Measurements from ENCODE around the gene STK10. TPM values are rescaled to one million over a fixed set of nuclear protein-coding genes. Genes with fewer than 3 reads are reported as not detected.

Gene STK10
- total and polyA plus RNA-seq, 4 donors = 2.8 to 21.7 (median 7.7) TPM

GRCh38 chr5:172140120-172140519 lies 47.9 kb downstream of the STK10 start (continued):
- no peak for TF ChIP-seq REST (IDR thresholded peaks at IDR 0.05)
- TF ChIP-seq EGR1 (IDR thresholded peaks at IDR 0.05; ENCODE audit: low read depth in 2 of 2) = no peak
- no peak for TF ChIP-seq SP1 (IDR thresholded peaks at IDR 0.05)
- TF ChIP-seq NR2F2 (IDR thresholded peaks at IDR 0.05) = no peak
- no peak for TF ChIP-seq HNF4A (conservative IDR thresholded peaks at IDR 0.05)
- TF ChIP-seq MAX (IDR thresholded peaks at IDR 0.05) = no peak
- no peak for TF ChIP-seq RAD21 (IDR thresholded peaks at IDR 0.05)
- no peak for TF ChIP-seq ATF3 (IDR thresholded peaks at IDR 0.05)
- TF ChIP-seq YY1 (IDR thresholded peaks at IDR 0.05) = no peak
- TF ChIP-seq RXRA (IDR thresholded peaks at IDR 0.05) = no peak

- Histone ChIP-seq H3K4me1 (ENCODE audit: control insufficient read depth in 4 of 4, insufficient read depth in 4 of 4, low read length in 3 of 4) (no peaks in the 10 kb centered on the region), H3K36me3 (ENCODE audit: control insufficient read depth in 4 of 4, insufficient read depth in 3 of 4, low read depth in 1 of 4, low read length in 3 of 4) (no peaks in the 10 kb centered on the region), H3K27me3 (ENCODE audit: control insufficient read depth in 4 of 4, insufficient read depth in 4 of 4, low read length in 3 of 4) (no peaks in the 10 kb centered on the region), H3K9ac (ENCODE audit: low read depth in 1 of 2, low read length in 2 of 2) (no peak overlapping the region), H3K4me3 (ENCODE audit: low read depth in 1 of 3, low read length in 3 of 3) (no peak overlapping the region), H3K9me3 (ENCODE audit: control insufficient read depth in 4 of 4, low read length in 3 of 4) (no peaks in the 10 kb centered on the region), H3K27ac (ENCODE audit: low read depth in 1 of 2, low read length in 2 of 2) (no peak overlapping the region)
- TF ChIP-seq RXRA (IDR thresholded peaks at IDR 0.05) = no peak
- TF ChIP-seq SP1 (IDR thresholded peaks at IDR 0.05) = no peak
- no peak for TF ChIP-seq MAX (IDR thresholded peaks at IDR 0.05)
- TF ChIP-seq HNF4G (IDR thresholded peaks at IDR 0.05) = no peak
- TF ChIP-seq ZBTB33 (IDR thresholded peaks at IDR 0.05) = no peak
- TF ChIP-seq CTCF (IDR thresholded peaks at IDR 0.05; ENCODE audit: low read depth, low read length, missing input control) = no peak
- no peak for TF ChIP-seq FOXA2 (IDR thresholded peaks at IDR 0.05)
- no peak for TF ChIP-seq YY1 (IDR thresholded peaks at IDR 0.05)
- DNase-seq (ENCODE audit: low spot score) = no peak
- WGBS = 91% methylated on average over 3 of the region's 3 CpGs
Observed at GRCh38 chr5:172137046-172137445, 51.0 kb downstream of the STK10 start.
